Psoas muscle (tissue), 8 donors: ENCODE data around the gene EIF3F. TPM values are rescaled to one million over a fixed set of nuclear protein-coding genes. Genes with fewer than 3 reads are reported as not detected.
A peak's percentile ranks its signal among the peaks of the same experiment; 100 is the strongest.

Experiments
- ATAC-seq, 4 donors: fragments of 200-7000 bp; cut with Tn5 transposase; one replicate each; pipeline ENCODE4 v1.9.1; 2020; ENCODE audit warnings: moderate library complexity in 3 of 4, mild to moderate bottlenecking in 2 of 4
- DNase-seq, 2 donors: peaks; one replicate each; pipeline ENCODE4 v3.0.0-alpha.2; 2020
- H3K27ac ChIP-seq: fragments of 200-600 bp; one replicate; pipeline ENCODE4 v1.8.0; 2022
- H3K27me3 ChIP-seq, 3 donors: fragments of 200-600 bp in 1 of 3; one replicate each; pipeline versions ENCODE4 v1.6.1 to v1.8.0; 2013 to 2022; ENCODE audit warnings: low read length in 2 of 3, mild to moderate bottlenecking in 2 of 3, moderate library complexity in 1 of 3; ENCODE audit not compliant: insufficient read depth in 3 of 3
- H3K36me3 ChIP-seq, 2 donors: fragments of 200-600 bp in 1 of 2; one replicate each; pipeline versions ENCODE4 v1.6.1 to v1.8.0; 2013 to 2022; ENCODE audit warnings: low read depth in 1 of 2, mild to moderate bottlenecking in 1 of 2, moderate library complexity in 1 of 2; ENCODE audit not compliant: insufficient read depth in 1 of 2
- H3K4me1 ChIP-seq: fragments of 200-600 bp; one replicate; pipeline ENCODE4 v1.8.0; 2022
- H3K4me3 ChIP-seq: fragments of 200-600 bp; one replicate; pipeline ENCODE4 v1.8.0; 2022; ENCODE audit warnings: mild to moderate bottlenecking
- H3K9me3 ChIP-seq: fragments of 200-600 bp; one replicate; pipeline ENCODE4 v1.8.0; 2022
- CTCF ChIP-seq: fragments of 200-600 bp; IDR thresholded peaks from one replicate; pipeline ENCODE4 v1.8.0; 2022; ENCODE audit warnings: antibody characterized with exemption
- WGBS, 3 donors: extraction: QIAGEN DNeasy Blood & Tissue Kit; methylation state at CpG; one replicate each; pipeline versions ENCODE4 v1.1.6 to v1.1.7; 2013; 5-methylcytosine and 5-hydroxymethylcytosine counted together
- intact Hi-C, 2 donors: fragments of 100-400 bp; cut with DNase I; formaldehyde crosslinking; loops; one replicate each; pipeline versions ENCODE4 v1.11.0 to v1.14.2; 2022
- polyA plus RNA-seq, 3 donors: library from polyadenylated mRNA; stranded (reverse); fragments of 200-250 nt; gene quantifications; one replicate each; pipeline ENCODE4 v1.2.3, GENCODE V29; 2013
- total RNA-seq, 4 donors: library from RNA; stranded (reverse); fragmentation: NEBNext Ultra II Directional in 2 of 4; extraction: Animal tissue kit (Norgen Biotek cat#: 25700) in 2 of 4; gene quantifications; one replicate each; pipeline versions ENCODE4 v1.2.1 to v1.2.4, GENCODE V29; 2021 to 2023
- donor health status: healthy with polysubstance abuse.
- donor health status: DM: no; HTN: no; CAD: no; lungs with moderate emphysema.
- donor health status: Bipolar disorder and iron deficiency.
- donor health status: healthy.
- donor health status: DM: yes; HTN: yes; CAD: no.
- donor health status: DM: no; HTN: no; CAD: no.
- donor health status: DM: no; HTN: no; CAD: no.
- donor health status: DM: yes; HTN: yes; CAD: no.

Gene EIF3F
- total and polyA plus RNA-seq, 7 donors = 149 to 539 (median 208) TPM

- no peaks in the 10 kb centered on the region for H3K9me3 ChIP-seq
- no peak overlapping the region for H3K27ac ChIP-seq
- H3K4me3 ChIP-seq = no peak overlapping the region
- H3K36me3 ChIP-seq = peaks cover 0 to 2% of the 10 kb centered on the region in 2 donors
- no peak for ATAC-seq
- TF ChIP-seq CTCF = no peak
- DNase-seq = no peak
- no peaks in the 10 kb centered on the region for H3K27me3 ChIP-seq
- intact Hi-C loops = loop anchor here (5.0 kb wide), 2 partner anchors 87 to 92 kb away; no protein-coding TSS in a partner anchor
- H3K4me1 ChIP-seq = no peaks in the 10 kb centered on the region
These were observed 18.4 kb downstream of the EIF3F start for GRCh38 chr11:8005556-8005955.

GRCh38 chr11:8006349-8006977 lies 19.3 kb downstream of the EIF3F start:
- DNase-seq = peak in 1 of 2 donors; percentile 15

GRCh38 chr11:8008212-8008611 lies 21.1 kb downstream of the EIF3F start:
- Histone ChIP-seq H3K27me3 (no peaks in the 10 kb centered on the region), H3K36me3 (no peaks in the 10 kb centered on the region), H3K9me3 (no peaks in the 10 kb centered on the region), H3K4me3 (no peak overlapping the region), H3K4me1 (no peaks in the 10 kb centered on the region), H3K27ac (no peak overlapping the region)
- 31 to 38% (median 35%) methylated on average over 4 of the region's 4 CpGs for WGBS, 3 donors
- ATAC-seq (no peak), DNase-seq (no peak)
- TF ChIP-seq CTCF = no peak
- intact Hi-C loops = loop anchor here (5.0 kb wide), 2 partner anchors 84 to 89 kb away; no protein-coding TSS in a partner anchor

More at GRCh38 chr11:8006349-8006977, 19.3 kb downstream of the EIF3F start:
- H3K4me1 ChIP-seq = no peaks in the 10 kb centered on the region
- peak; percentile 84 for TF ChIP-seq CTCF
- H3K27me3 ChIP-seq = no peaks in the 10 kb centered on the region
- H3K36me3 ChIP-seq = no peaks in the 10 kb centered on the region
- no peak overlapping the region for H3K4me3 ChIP-seq
- no peaks in the 10 kb centered on the region for H3K9me3 ChIP-seq
- H3K27ac ChIP-seq = no peak overlapping the region
- peak; percentile 85 to 94 (median 88) for ATAC-seq
- intact Hi-C loops = loop anchor here (2.0 to 5.0 kb wide), 3 partner anchors 26 to 91 kb away; no protein-coding TSS in a partner anchor

GRCh38 chr11:8009856-8010255 lies 22.7 kb downstream of the EIF3F start:
- no peak for DNase-seq
- no peak for ATAC-seq
- Histone ChIP-seq H3K27ac (no peak overlapping the region), H3K9me3 (no peaks in the 10 kb centered on the region), H3K4me1 (no peaks in the 10 kb centered on the region), H3K27me3 (peaks cover 0 to 3% (median 0%) of the 10 kb centered on the region in 3 donors), H3K36me3 (no peaks in the 10 kb centered on the region), H3K4me3 (no peak overlapping the region)
- WGBS, 3 donors = 88 to 98% (median 91%) methylated on average over 3 of the region's 3 CpGs
- intact Hi-C loops = loop anchor here (5.0 kb wide), 2 partner anchors 82 to 87 kb away; no protein-coding TSS in a partner anchor
- no peak for TF ChIP-seq CTCF

- peaks cover 0 to 7% (median 0%) of the 10 kb centered on the region in 3 donors for H3K27me3 ChIP-seq
- H3K4me1 ChIP-seq = no peaks in the 10 kb centered on the region
- no peak overlapping the region for H3K27ac ChIP-seq
- TF ChIP-seq CTCF = no peak
- DNase-seq = no peak
- intact Hi-C loops = no loop called here
- no peaks in the 10 kb centered on the region for H3K36me3 ChIP-seq
- H3K9me3 ChIP-seq = no peaks in the 10 kb centered on the region
- no peak overlapping the region for H3K4me3 ChIP-seq
- WGBS, 3 donors = 77 to 83% (median 78%) methylated on average over 2 of the region's 2 CpGs
- no peak for ATAC-seq
These were observed 24.2 kb downstream of the EIF3F start for GRCh38 chr11:8011371-8011770.
